ENCODE data around the gene DUOX2. TPM values are rescaled to one million over a fixed set of nuclear protein-coding genes. Genes with fewer than 3 reads are reported as not detected.
"Not testable (repeated sequence)": the region's sequence is repeated elsewhere in the genome, so short reads cannot be mapped to it uniquely, and the experiment has no call there.

Gene DUOX2
- total RNA-seq, 4 donors from 2014 or later = 0.68 to 23.8 (median 1.9) TPM

DNA sequence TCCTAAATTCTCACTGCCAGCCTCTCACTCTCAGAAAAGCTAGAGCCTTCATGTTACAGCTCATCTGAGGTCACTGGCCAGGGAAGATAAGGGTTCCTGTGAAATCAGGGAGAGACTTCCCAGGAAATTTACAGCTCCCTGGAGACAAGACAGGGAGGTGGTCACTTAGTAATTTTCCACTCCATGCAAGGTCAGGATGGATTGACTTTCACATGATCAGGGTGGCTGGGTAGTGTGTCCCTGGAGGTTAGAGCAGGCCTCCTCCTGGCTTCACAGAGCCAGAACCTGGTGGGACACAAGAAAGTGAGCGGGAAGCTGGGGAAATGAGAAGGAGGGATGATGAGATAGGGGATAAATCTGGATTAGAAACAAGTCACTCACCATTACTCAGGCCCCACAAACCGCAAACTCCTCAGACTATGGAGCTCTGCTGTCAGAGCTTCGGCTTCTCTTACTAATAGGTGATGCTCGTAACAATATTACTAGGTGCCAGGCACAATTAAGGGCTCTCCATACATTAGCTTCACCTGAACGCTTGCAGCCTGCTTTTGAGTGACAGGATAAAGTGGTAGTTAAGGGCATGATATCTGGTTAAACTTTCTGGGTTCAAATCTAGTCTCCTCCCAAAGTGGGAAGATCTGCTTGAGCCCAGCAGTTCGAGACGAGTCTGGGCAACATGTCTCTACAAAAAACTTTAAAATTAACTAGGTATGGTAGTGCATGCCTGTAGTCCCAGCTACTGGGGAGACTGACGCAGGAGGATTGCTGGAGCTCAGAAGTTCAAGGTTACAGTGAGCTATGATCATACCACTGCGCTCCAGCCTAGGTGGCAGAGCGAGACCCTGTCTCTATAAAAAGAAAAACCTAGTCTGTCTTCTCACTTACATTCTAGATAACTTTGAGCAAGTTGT is 24.9 kb downstream of the DUOX2 start:
- 74 to 90% methylated on average over 3 to 10 of the region's 10 CpGs for whole genome bisulfite sequencing, 2 donors (ENCODE audit: low coverage in 1 of 2)
- intact Hi-C loops (cut with DNase I; ENCODE audit: low total_unique reads) (no loop called here), in situ Hi-C loops (cut with MboI; ENCODE audit: low pct_ligation_motif_present in 1 of 4, low pct_unique_long_range_greater_than_20kb in 1 of 4, low sequenced_read_pairs in 3 of 4) (no loop called here)
- Histone ChIP-seq H3K4me3 (no peak overlapping the region), H3K9me3 (no peaks in the 10 kb centered on the region), H3K36me3 (no peaks in the 10 kb centered on the region), H3K27me3 (peaks cover 5% of the 10 kb centered on the region), H3K27ac (no peak overlapping the region), H3K4me1 (no peaks in the 10 kb centered on the region)
- DNase-seq = no peak
- TF ChIP-seq POLR2A (IDR thresholded peaks at IDR 0.05) (no peak), POLR2AphosphoS5 (IDR thresholded peaks at IDR 0.05) (no peak), EP300 (IDR thresholded peaks at IDR 0.05; ENCODE audit: low read depth) (no peak)
- TF ChIP-seq, protein P1, sequence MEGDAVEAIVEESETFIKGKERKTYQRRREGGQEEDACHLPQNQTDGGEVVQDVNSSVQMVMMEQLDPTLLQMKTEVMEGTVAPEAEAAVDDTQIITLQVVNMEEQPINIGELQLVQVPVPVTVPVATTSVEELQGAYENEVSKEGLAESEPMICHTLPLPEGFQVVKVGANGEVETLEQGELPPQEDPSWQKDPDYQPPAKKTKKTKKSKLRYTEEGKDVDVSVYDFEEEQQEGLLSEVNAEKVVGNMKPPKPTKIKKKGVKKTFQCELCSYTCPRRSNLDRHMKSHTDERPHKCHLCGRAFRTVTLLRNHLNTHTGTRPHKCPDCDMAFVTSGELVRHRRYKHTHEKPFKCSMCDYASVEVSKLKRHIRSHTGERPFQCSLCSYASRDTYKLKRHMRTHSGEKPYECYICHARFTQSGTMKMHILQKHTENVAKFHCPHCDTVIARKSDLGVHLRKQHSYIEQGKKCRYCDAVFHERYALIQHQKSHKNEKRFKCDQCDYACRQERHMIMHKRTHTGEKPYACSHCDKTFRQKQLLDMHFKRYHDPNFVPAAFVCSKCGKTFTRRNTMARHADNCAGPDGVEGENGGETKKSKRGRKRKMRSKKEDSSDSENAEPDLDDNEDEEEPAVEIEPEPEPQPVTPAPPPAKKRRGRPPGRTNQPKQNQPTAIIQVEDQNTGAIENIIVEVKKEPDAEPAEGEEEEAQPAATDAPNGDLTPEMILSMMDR (IDR thresholded peaks at IDR 0.05) = no peak

DNA sequence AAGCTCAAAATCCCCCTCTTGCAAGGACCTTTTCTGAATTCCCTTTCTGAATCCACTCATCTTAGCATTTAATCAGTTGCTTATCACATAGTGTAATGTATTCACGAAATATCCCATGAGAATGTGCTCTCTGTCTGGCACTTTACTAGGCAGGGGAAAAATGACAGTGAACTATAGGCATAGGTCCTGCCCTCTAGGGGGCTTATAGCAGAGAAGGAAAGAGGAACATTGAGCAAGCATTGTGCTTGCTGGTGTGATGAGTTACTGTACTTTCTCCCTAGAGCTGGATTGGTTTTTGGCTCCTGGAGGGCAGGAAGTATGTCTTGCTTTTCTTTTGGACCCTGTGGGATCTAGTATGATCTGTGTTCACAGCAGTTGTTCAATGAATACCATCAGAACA is 26.5 kb downstream of the DUOX2 start:
- intact Hi-C loops (cut with DNase I; ENCODE audit: low total_unique reads) = no loop called here

DNA sequence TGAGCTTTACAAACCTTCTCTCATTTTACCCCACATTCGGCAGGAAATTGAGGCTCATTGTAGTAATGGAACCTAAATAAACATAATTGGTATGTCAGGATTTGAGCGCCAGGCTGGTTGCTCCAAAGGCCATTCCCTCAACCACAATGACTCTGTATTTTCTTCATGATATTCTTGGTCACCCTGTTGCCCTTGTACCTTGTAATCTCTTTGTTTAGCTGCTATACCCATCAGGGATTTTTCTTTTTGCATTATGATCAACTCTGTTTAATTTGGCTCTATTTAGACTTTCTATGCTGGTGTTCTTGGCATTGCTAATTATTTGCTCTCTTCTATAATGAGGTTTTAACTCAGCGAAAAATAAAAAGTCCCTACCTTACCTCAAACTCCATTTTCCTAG is 29.8 kb downstream of the DUOX2 start:
- no peak for TF ChIP-seq POLR2AphosphoS5 (IDR thresholded peaks at IDR 0.05)
- TF ChIP-seq POLR2A (IDR thresholded peaks at IDR 0.05) = no peak
- TF ChIP-seq, protein P1 (IDR thresholded peaks at IDR 0.05) = no peak
- no peak for TF ChIP-seq EP300 (IDR thresholded peaks at IDR 0.05; ENCODE audit: low read depth)
- H3K27ac ChIP-seq = no peak overlapping the region
- 77 to 78% methylated on average over 3 of the region's 3 CpGs for WGBS, 2 donors (ENCODE audit: low coverage in 1 of 2)
- intact Hi-C loops (cut with DNase I; ENCODE audit: low total_unique reads) = no loop called here
- in situ Hi-C loops (cut with MboI; ENCODE audit: low pct_ligation_motif_present in 1 of 4, low pct_unique_long_range_greater_than_20kb in 1 of 4, low sequenced_read_pairs in 3 of 4) = no loop called here
- no peak overlapping the region for H3K4me3 ChIP-seq
- no peaks in the 10 kb centered on the region for H3K4me1 ChIP-seq
- H3K27me3 ChIP-seq = peaks cover 5% of the 10 kb centered on the region
- DNase-seq = no peak
- H3K9me3 ChIP-seq = no peaks in the 10 kb centered on the region
- H3K36me3 ChIP-seq = no peaks in the 10 kb centered on the region

More for the DNA sequence above, 26.5 kb downstream of the DUOX2 start:
- TF ChIP-seq POLR2A (IDR thresholded peaks at IDR 0.05) (no peak), POLR2AphosphoS5 (IDR thresholded peaks at IDR 0.05) (no peak), EP300 (IDR thresholded peaks at IDR 0.05; ENCODE audit: low read depth) (no peak)
- TF ChIP-seq, protein P1 (IDR thresholded peaks at IDR 0.05) = no peak
- DNase-seq = no peak
- Histone ChIP-seq H3K4me1 (no peaks in the 10 kb centered on the region), H3K27me3 (peaks cover 5% of the 10 kb centered on the region), H3K9me3 (no peaks in the 10 kb centered on the region), H3K4me3 (no peak overlapping the region), H3K27ac (no peak overlapping the region), H3K36me3 (no peaks in the 10 kb centered on the region)
- in situ Hi-C loops (cut with MboI; ENCODE audit: low pct_ligation_motif_present in 1 of 4, low pct_unique_long_range_greater_than_20kb in 1 of 4, low sequenced_read_pairs in 3 of 4) = no loop called here
- WGBS, 2 donors (ENCODE audit: low coverage in 1 of 2) = 77 to 100% methylated on average over 1 of the region's 1 CpG

DNA sequence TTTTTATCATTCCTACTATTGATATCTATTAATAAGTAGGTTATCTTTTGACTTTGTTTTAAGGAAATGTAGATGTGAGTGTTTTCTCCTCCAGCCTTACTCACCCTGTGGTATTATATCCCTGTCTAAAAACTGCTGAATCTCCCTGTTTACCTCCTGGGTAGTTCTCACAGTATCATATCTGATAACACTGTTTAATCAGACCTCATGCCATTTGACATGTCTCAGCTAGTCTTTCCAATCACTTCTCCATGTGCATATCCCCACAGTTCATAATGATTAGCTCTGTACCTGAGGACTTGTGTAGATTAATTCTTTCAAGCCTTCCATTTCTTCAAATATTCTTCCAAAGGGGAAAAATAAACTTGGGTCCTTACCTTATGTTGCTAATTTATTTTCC is 30.7 kb downstream of the DUOX2 start:
- Histone ChIP-seq H3K27me3 (peaks cover 5% of the 10 kb centered on the region), H3K36me3 (no peaks in the 10 kb centered on the region), H3K4me3 (no peak overlapping the region), H3K4me1 (no peaks in the 10 kb centered on the region), H3K9me3 (no peaks in the 10 kb centered on the region), H3K27ac (no peak overlapping the region)
- TF ChIP-seq POLR2AphosphoS5 (IDR thresholded peaks at IDR 0.05) (no peak), EP300 (IDR thresholded peaks at IDR 0.05; ENCODE audit: low read depth) (no peak)
- DNase-seq = no peak
- intact Hi-C loops (cut with DNase I; ENCODE audit: low total_unique reads) = no loop called here
- in situ Hi-C loops (cut with MboI; ENCODE audit: low pct_ligation_motif_present in 1 of 4, low pct_unique_long_range_greater_than_20kb in 1 of 4, low sequenced_read_pairs in 3 of 4) = no loop called here

DNA sequence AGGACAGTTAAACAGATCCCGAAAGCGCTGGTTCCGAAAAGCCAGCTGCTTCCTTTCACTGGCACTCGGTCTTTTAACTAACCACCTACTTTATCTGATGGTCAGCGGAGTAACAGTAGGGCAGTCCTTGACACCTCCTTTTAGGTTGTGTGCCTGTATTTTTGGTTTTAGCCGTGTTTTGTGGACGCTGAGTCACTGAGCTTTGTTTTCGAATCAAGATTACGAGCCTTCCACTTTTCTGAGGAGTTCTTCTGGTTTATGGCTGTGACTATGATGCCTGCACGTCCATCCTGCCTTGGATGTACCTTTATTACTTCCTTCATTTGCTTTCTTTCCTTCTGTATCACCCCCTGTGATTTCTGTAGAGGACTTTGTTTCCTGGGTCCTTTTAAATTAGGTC is 31.6 kb downstream of the DUOX2 start:
- WGBS, 2 donors (ENCODE audit: low coverage in 1 of 2) = 31 to 49% methylated on average over 3 to 7 of the region's 10 CpGs
- intact Hi-C loops (cut with DNase I; ENCODE audit: low total_unique reads) = not testable (repeated sequence)

DNA sequence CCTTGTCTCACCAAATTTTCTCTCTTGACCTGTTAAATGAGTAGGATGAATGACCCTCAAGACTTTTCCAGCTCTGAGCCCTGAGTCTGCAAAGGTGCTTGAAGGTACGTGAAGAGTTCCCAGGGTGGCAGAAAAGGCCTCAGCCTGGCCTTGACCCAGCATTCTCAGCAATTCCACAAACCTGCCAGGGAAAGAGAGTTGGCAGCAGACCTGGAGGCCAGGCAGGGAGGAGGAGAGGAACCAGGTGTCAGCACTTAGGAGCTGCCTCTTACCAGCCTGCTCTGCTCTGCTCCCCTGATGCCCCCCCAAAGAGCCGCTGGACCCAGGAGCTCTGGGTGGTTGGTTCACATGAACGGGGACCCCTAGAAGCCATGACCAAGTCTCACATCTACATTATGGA is 33.4 kb downstream of the DUOX2 start:
- H3K27me3 ChIP-seq; DNase-seq; H3K36me3 ChIP-seq; intact Hi-C loops (cut with DNase I; ENCODE audit: low total_unique reads); in situ Hi-C loops (cut with MboI; ENCODE audit: low pct_ligation_motif_present in 1 of 4, low pct_unique_long_range_greater_than_20kb in 1 of 4, low sequenced_read_pairs in 3 of 4); H3K9me3 ChIP-seq; H3K4me1 ChIP-seq; H3K4me3 ChIP-seq; H3K27ac ChIP-seq: not testable (repeated sequence)
- WGBS, 2 donors (ENCODE audit: low coverage in 1 of 2) = 97% methylated on average over 3 of the region's 3 CpGs; no CpG with 5 or more reads in 1 of the 2 donors

More for the DNA sequence above, 31.6 kb downstream of the DUOX2 start:
- H3K27me3 ChIP-seq; H3K27ac ChIP-seq; H3K4me1 ChIP-seq; in situ Hi-C loops (cut with MboI; ENCODE audit: low pct_ligation_motif_present in 1 of 4, low pct_unique_long_range_greater_than_20kb in 1 of 4, low sequenced_read_pairs in 3 of 4); H3K36me3 ChIP-seq; DNase-seq; H3K4me3 ChIP-seq; H3K9me3 ChIP-seq: not testable (repeated sequence)

DNA sequence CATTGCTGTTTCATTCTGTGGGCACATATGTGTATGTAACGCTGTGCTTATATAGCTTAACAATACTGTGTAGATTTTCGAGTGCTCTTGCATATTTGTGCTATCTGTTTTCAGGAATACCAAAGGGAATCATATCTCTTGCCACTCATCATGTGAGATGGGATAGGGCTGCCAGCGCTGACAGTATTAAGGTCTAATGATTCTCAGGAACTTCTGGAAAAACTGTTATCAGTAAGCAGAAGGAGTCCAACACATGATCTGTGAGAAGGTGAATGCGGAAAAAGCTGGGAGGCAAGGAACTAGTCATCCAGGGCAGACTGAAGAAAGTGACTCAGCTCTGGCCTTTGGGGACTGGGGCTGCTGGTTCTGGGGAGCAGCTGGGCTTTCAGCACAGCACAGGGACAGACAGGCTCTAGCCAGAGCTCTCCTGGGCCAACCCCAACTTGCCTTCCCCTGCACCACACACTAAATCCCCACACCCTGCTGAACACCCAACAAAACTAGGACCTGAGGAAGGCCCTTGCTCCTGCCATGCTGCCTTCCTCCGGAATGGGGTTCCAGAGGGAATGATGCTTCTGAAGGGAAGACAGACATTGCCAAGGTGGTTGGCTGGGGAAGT is 34.2 kb downstream of the DUOX2 start:
- H3K4me1 ChIP-seq; H3K36me3 ChIP-seq; H3K27ac ChIP-seq; H3K4me3 ChIP-seq; intact Hi-C loops (cut with DNase I; ENCODE audit: low total_unique reads); DNase-seq; H3K27me3 ChIP-seq; in situ Hi-C loops (cut with MboI; ENCODE audit: low pct_ligation_motif_present in 1 of 4, low pct_unique_long_range_greater_than_20kb in 1 of 4, low sequenced_read_pairs in 3 of 4); H3K9me3 ChIP-seq: not testable (repeated sequence)
- WGBS, 2 donors (ENCODE audit: low coverage in 1 of 2) = 93 to 100% methylated on average over 2 to 5 of the region's 5 CpGs

Data from transverse colon (tissue), 4 donors.